ENCODE data around the gene DHPS.
A peak's percentile ranks its signal among the peaks of the same experiment; 100 is the strongest.

Gene DHPS

DNA sequence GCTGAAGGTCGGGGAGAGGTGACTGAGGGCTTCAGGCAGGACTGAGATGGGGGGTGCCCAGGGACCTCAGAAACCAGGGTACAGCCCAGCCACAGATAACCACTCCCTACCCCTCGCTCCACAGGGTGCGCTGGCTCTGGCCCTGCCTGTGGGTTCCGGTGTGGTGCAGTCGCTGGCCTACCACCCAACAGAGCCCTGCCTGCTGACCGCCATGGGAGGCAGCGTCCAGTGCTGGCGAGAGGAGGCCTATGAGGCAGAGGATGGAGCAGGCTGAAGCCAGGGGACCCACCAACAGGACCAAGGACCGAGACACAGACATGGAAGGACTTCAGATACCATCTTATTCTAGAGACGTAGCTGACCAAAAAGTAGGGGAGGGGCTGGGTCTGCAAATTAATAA, 6.3 kb downstream of the DHPS start:
- no peak for DNase-seq

DNA sequence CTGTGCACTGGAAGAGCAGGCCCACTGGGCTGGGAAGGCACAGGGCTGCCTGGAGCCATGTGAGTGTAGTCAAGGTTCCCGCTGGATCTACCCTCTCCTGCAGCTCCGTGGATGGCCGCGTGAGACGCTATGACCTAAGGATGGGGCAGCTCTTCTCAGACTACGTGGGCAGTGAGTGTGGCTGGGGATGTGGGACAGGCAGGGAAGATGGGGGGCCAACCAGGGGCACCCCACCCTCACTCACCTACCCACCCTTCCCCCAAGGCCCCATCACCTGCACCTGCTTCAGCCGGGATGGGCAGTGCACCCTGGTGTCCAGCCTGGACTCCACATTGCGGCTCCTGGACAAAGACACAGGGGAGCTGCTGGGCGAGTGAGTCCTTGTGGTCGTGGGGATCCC, 8.9 kb downstream of the DHPS start:
- no peak for DNase-seq

DNA sequence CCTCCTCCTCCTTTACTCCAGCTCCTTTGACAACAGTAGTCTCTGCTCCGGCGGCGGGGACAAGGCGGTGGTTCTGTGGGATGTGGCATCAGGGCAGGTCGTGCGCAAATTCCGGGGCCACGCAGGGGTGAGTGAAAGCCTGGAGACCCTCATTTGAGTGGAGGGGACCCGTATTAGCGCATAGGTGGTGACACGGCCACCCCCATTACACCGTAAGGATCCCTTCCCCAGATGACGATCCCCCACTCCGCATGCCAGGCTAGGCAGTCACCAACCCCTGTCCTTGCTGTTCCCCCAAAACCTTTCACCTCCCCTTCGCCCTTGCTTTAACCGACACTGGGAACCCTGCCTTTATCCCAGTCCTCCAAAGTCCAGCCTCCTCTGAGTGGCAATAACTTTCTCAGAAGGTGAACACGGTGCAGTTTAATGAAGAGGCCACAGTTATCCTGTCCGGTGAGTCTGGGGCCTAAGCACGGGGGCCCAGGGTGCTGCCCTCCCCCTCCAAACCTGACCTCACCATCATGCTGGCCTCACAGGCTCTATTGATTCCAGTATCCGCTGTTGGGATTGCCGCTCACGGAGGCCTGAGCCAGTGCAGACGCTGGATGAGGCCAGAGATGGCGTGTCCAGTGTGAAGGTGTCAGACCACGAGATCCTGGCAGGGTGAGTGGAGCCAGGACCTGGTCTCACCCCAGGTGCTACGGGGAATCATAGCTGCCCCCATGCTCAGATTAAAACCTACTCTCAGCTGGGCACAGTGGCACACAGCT, 11.3 kb downstream of the DHPS start:
- DNase-seq, result no peak

DNA sequence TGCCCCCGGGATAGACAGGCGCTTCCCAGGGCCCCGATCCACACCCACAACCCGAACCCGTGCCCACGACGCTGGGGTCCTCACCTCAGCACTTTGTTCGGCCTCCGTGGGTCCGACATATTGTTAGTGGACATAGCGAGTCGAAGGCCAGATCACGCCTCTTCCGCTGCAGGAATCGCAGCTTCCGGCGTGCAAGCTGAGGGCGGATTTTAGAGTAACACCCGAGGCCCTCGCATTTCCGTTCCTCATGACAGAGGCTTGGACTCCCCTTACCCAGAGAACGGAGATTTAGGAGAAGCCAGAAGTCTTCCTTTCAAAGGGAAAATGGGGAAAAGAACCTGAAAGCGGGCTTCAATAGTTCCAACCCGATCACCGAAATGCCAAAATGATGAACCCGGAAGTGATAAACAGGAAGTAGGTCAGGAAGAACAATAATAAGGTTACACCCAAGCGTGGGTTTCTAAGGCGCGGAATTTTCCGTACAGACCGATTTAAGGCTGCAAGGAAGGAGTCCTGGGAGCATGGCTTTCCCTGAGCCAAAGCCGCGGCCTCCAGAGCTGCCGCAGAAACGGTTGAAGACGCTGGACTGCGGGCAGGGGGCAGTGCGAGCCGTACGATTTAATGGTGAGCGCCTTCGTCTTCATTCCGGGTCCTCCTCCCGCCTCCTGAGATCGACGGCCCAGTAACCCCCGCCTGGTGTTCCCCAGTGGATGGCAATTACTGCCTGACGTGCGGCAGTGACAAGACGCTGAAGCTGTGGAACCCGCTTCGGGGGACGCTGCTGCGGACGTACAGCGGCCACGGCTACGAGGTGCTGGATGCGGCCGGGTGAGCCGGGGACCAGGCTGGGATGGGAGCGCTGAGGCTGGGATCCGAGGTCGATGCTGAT, 12.2 kb downstream of the DHPS start:
- peak in 50 of 51 donors; percentile 34 to 97 (median 70) for DNase-seq

DNA sequence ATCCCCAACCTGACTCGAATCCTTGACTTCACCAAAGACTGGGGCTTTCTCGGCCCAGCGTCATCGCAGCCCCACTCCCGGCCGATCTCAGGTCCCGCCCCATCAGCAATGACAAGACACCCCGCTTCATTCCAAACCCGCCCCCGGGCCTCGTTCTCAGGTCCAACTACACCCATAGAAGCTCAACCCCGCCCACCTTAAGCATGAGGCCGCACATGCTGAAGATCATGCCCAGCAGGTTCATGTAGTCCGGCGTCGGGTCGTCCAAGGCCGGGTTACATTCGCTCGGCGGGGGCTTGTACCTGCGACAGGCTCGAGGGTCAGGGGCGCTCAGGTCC, 12.8 kb downstream of the DHPS start:
- DNase-seq, result peak in 26 of 51 donors; percentile 35 to 82 (median 60)

GRCh38 chr19:12668346-12668745, 13.3 kb downstream of the DHPS start:
- DNase-seq, result no peak

DNA sequence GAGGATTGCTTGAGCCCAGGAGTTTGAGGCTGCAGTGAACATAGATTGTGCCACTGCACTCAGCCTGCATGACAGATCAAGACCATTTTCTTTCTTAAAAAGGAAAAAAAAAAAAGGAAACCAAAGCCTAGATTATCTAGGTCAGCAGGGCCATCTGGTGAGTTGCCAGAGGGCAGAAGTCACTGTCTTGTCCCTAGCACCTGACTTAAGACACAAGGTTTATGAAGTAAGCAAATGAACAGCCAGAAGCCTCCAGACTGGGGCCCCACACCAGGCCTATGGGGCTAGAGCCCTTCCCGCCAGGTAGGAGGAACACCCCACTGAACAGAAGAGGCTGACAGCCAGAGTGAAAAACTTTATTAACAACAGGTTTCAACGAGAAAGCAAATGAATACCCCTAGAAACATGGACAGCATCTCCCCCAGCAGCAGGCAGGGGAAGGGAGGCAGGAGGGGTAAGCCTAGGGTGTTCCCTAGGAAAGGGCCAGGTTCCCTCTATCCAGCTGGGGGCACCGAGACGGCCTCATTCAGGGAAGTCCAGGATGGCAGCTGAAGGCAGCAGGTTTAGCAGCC, 13.9 kb downstream of the DHPS start:
- no peak for DNase-seq

DNA sequence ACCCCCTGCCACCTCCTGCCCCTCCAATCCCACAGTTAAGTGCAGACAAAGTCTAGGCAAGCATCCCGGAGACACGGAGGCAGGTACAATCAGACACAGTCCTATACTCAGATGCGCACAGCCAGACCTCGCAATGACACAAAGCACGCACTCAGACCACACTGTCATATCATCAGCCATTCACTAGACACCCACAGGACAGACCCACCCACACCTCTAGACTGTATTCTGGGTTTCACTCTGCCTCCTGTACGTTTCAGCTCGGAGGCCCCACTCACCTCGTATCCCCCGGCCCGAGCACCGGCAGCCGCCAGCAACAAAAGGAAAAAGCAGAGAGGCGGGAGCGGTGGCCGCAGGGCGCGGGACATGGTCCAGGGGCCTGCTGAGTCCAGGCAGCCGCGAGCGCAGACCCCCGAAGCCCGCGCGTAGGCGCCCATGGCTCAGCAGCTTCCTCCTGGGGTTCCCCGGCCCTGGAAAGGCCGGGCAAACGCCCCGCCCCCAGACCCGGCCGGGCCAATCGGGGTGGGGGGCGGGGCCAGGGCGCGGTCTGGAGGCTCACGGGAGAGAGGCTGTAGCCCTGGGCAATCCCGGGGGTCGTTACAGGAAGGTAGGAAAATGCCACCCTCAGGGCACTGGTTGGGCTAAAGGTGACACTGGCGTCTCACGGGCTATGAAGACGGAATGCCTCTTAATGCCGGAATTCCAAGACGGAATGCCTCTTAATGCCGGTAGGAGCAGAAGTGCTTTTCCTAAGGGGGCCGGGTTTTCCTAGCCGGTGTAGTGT, 15.2 kb downstream of the DHPS start, which contains the start of the genes MAN2B1 and WDR83:
Gene MAN2B1 (minus strand): TSS at position 478 of the 784 bp plus-strand sequence. CDS start 41 bp downstream, at position 437.
Gene WDR83 (plus strand): TSS at position 543 of the 784 bp plus-strand sequence. CDS start 2,984 bp downstream, outside the sequence.
- DNase-seq, result peak in 49 of 51 donors; percentile 20 to 82 (median 55)

DNA sequence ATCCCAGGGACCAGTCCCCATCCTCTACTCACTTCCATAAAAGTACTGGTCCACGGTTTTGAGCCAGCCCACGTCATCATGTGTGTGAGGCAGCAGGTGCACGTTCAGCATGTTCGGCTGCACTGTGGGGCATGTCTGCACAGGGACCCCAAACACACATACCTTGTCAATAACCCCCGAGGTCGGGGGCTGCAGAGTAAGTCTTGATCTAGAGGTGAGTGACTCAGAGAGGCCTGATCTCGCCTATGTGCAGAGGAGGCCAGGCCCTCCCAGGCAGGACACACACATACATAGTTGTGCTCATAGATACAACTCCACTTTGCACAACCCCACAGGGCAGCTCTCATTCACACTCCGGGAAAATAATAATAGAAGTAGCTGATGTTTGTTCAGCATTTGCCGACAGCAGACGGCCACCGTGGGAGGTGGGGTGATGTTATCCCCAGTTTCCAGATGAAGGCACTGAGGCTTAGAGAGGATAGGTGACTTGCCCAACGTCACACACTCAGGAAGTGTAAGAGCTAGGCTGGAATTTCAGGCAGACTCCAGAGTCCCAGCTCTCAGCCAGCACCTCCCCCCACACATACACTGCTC, 15.9 kb downstream of the DHPS start:
- no peak for DNase-seq

GRCh38 chr19:12665281-12665573, 16.5 kb downstream of the DHPS start:
- DNase-seq, result peak in 17 of 51 donors; percentile 4 to 46 (median 20)

DNA sequence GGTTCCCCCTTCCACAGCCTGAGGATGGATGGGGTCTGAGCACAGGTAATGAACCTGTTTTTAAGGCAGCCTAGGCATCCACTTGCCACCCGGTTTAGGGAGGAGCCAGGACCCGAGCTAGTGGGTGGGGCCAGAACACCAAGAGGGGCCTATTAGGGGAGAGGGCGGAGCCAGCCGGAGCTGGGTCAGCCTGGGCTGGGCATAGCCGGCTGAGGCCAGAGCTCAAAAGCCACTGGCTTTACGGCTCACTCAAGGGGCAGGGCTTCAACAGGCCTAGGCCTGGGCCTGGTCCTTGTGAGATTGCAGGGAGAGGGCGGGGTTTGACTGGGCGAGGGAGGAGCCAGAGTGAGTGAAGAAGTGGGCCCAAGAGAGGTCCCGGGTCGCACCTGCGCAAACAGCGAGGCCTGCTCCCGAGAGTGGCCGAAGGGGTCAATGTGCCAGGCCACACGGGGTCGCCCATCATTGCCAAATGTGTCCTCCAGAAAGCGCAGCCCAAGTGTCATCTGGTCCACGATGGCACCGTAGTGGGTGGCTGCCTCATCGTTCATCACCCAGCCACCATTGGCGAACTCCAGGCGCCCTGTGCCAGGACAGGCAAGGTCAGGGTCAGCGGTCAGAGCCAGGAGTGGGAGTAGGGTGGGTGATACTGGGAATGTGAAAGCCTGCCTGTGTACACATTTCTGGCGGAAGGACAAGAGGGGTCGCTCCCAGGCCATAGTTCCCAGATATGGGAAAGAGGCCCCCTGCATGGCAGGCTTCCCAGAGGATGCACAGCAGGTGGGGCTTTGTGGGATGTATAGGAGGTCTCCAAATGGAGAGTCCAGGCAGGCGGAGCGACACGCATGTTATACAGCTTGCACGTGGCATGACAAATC, 17.0 kb downstream of the DHPS start:
- DNase-seq, result no peak

GRCh38 chr19:12660980-12661379, 20.7 kb downstream of the DHPS start:
- DNase-seq, result peak in 18 of 51 donors; percentile 7 to 50 (median 16)

- DNase-seq, result no peak
Observed at GRCh38 chr19:12657966-12658365, 23.7 kb downstream of the DHPS start.

- no peak for DNase-seq
Observed at GRCh38 chr19:12656899-12657571, 24.6 kb downstream of the DHPS start.

GRCh38 chr19:12655546-12655945, 26.1 kb downstream of the DHPS start:
- no peak for DNase-seq

GRCh38 chr19:12652219-12652618, 29.5 kb downstream of the DHPS start:
- no peak for DNase-seq

DNA sequence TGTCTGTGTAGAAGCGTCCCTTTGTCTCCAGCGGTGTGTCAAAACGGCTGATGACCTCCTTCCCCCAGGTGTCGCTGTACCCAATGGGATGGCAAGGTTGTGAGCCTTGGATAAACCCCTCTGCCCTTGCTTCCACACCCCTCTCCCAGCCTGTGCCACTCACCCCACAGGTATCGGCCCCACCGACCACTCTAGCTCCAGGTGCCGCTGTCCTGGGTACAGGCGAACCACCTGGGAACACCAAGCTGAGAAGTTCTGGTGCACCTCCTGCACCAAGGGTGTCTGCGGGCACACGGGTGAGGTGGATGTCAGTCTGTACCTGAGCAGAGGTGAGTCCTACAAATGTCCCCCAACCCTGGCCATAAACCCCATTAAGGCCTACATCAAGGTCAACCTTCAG, 31.7 kb downstream of the DHPS start:
- no peak for DNase-seq

DNA sequence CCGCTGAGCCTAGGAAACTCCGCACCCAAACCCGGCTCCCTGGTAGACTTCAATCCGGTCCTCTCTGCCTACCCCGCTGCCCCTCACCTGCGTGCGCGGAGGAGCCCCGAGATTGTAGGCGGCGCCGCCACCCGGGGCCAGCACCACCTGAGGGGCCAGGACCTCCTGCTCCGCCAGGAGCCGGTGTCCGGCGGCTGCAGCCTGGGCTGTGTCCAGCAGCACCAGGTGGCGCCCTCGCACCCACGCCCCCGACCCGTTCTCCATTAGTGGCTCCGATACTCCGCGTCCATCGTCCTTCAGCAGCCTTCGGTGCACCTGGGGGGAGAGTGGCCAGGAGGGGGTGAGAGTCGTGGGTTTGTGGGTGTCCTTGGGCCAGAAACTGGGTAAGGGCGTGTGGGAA, 33.6 kb downstream of the DHPS start:
- peak in 3 of 51 donors; percentile 12 to 28 (median 16) for DNase-seq

- DNase-seq, result peak in 17 of 51 donors; percentile 8 to 49 (median 28)
Observed at GRCh38 chr19:12647490-12648071, 34.1 kb downstream of the DHPS start.
